HS-27A (cell line): ENCODE measurements around the gene PHLDB3.
"Not testable (repeated sequence)": the region's sequence is repeated elsewhere in the genome, so short reads cannot be mapped to it uniquely, and the experiment has no call there.

Experiments
- DNase-seq: peaks from one replicate; pipeline ENCODE4 v3.0.0-alpha.2; 2012; ENCODE audit warnings: low read depth, missing footprints

PHLDB3 gene

GRCh38 chr19:43526884-43527859, 22.6 kb upstream of the PHLDB3 start, which contains the start of gene ETHE1:
ETHE1 (minus strand) TSS chr19:43527201; CDS start chr19:43527177, 24 bp downstream.
- no peak for DNase-seq

DNA sequence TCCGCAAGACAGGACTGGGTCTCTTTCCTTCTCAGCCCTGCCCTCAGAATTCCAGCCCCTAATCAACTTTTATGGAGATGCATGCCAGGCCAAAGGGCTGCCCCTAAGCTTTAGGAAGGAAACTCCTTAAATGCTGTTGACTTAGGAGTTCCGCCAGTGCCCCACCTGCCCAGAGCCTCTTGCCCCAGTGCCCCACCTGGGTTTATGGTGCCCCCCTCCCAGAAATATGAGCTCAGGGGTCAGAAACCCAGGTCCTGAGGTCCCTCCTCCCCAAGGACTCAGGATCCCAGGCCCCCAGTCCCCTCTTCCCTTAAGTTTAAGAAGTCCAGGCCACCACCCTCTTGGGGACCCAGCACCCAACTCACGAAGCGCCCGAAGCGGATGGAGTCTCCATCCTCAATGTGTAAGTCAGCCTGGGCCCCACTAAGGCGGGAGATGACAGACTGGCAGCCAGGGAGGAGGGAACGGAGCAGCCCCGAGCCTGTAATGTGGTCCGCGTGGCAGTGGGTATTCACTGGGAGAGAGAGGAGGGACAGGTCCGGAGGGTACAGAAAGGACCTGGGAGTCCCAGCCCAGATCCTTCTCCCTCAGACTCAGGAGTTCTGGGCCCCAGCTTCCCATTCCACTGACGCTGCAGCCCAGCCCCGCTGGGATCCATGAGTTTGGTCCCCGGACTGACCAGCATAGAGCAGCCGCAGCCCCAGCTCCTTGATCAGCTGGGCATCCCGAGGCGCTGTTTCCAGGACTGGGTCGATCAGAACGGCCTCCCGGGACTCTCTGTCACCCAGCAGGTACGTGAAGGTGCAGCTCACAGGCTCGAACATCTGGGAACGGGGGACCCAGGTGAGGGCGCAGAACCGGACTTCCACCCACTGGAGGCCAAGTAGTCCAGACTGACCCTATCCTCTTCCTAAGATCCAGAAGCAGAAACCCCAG, 21.6 kb upstream of the PHLDB3 start:
- DNase-seq, result no peak

- DNase-seq, result no peak
These were observed 20.6 kb upstream of the PHLDB3 start for GRCh38 chr19:43524922-43525835.

- not testable (repeated sequence) for DNase-seq
These were observed 19.1 kb upstream of the PHLDB3 start for GRCh38 chr19:43523696-43524095.

GRCh38 chr19:43522929-43523328, 18.4 kb upstream of the PHLDB3 start:
- DNase-seq, result no peak

- DNase-seq, result peak; percentile 57
These were observed 15.0 kb upstream of the PHLDB3 start for GRCh38 chr19:43519436-43520088.

- DNase-seq, result no peak
These were observed 13.5 kb upstream of the PHLDB3 start for GRCh38 chr19:43518051-43518450.

GRCh38 chr19:43512399-43512798, 7.9 kb upstream of the PHLDB3 start:
- not testable (repeated sequence) for DNase-seq

GRCh38 chr19:43511324-43511723, 6.8 kb upstream of the PHLDB3 start:
- DNase-seq, result no peak

DNA sequence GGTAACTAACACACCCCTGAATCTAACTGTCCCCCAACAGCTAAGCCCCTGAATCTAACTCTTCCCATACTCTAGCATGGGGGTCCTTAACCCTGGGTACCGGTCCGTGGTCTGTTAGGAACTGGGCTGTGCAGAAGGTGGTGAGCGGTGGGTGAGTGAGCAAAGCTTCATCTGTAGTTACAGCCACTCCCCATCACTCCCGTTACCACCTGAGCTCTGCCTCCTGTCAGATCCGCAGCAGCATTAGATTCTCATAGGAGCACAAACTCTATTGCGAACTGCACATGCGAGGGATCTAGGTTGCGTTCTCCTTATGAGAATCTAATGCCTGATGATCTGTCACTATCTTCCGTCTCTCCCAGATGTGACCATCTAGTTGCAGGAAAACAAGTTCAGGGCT, 6.2 kb upstream of the PHLDB3 start:
- no peak for DNase-seq

DNA sequence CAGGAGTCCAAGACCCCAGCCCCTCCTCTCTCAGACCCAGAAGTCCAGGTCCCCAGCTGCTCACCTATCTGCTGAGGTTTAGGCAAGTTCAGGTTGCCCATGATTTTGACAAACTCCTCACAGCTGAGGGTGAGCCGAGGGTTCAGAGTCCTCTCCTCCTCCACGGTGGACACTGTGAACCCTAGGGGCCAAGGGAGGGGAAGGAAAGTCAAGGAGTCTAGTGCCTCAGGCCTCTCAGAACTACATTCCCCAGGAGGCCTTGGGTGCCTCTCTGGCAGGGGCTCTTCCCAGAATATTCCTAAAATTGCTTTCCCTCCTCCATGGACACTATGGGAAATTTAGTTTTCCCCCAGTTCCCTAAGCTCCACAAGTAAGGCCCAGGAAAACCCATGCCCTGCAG, 3.3 kb upstream of the PHLDB3 start:
- no peak for DNase-seq

DNA sequence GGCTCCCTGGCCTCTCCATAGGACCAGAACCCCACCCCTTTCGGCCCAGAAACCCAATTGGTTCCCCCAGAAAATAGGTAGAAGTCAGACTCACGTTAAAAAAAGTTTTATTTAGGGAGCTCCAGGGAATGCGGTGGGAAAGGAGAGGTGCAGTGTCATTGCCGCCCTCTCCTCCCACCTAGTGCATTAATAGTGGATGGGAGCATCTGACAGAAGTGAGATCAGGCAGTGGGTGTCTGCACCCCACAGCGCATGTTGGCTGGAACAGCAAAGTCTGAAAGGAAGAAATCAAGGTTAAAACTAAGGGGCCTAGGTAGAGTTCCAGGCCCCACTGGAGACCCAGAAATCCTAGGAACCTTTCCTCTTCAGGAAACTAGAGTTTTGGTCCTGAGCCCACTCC, 2.1 kb upstream of the PHLDB3 start:
- DNase-seq, result no peak

- no peak for DNase-seq
These were observed 1.4 kb upstream of the PHLDB3 start for GRCh38 chr19:43505941-43506340.

DNA sequence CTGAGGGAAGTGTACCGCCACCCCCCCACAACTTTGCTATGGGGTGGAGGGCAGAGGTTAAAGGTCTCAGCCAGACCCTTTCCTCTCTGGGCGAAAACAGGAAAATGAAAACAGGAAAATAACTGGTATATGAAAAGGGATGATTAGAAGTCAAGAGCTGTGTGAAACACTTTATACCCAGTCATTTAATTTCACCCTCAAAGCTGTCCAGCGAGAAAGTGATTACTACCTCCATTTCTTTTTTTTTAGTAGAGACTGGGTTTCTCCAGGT, 575 bp upstream of the PHLDB3 start:
- no peak for DNase-seq

GRCh38 chr19:43503501-43504425, 783 bp downstream of the PHLDB3 start:
- DNase-seq, result peak; percentile 82

DNA sequence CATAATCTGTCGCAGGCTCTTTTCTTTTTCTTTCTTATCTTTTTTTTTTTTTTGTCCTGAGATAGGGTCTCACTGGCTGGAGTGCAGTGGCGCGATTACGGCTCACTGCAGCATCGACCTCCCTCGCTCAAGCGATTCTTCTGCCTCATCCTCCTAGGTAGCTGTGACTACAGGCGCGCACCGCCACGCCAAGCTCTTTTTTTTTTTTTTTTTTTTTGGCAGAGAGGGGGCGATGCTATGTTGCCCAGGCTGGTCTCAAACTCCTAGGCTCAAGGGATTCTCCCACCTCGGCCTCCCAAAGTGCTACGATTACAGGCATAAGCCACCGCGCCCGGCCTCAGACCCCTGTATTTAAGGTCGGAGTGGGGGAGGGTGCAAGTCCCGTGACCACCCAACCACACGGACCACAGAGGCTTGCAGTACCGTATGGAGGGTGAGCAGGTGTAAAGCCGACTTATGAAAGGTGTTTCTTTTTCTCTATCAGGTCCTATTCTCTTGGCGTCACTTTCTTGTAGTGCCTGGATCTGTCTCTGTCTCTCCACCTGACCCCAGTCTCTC, 2.0 kb downstream of the PHLDB3 start:
- DNase-seq, result no peak

DNA sequence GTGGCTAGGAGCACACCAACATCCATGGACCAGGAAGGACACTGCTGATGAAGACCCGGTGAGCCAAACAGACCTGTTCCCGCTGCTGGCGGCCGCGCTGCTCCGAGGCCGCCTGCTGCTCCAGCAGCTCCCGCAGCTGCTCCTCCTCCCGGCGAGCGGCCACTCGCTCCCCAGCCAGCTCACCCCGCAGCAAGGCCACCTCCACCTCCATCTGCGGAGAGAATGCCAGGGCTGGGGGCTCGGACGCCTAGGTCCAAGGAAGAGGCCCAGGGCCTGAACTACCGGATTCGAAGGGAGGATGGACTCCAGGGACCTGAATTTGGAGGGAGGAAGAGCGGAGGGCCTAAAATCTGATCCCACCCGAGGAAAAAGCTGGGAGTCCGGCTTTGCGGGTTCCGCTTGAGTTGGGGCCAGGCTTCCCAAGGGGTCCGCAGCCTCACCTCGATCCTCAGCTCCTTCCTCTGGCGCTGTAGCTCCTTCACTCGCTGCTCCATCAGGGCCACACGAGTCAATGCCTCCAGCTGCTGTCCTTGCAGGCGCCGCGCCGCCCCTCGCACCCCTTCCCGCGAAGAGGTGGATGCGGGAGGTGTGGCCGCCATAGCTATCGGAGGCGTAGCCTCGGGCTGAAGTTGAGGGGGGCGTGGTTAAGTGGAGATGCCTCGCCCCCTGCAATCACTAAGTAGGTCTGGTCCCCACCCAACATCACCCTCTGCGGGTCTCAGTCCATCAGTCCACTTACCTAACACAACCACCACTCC, 2.7 kb downstream of the PHLDB3 start:
- no peak for DNase-seq

GRCh38 chr19:43499042-43499441, 5.5 kb downstream of the PHLDB3 start:
- DNase-seq, result no peak

GRCh38 chr19:43498233-43498842, 6.2 kb downstream of the PHLDB3 start:
- no peak for DNase-seq
